ENCODE data around the gene KCTD7. TPM values are rescaled to one million over a fixed set of nuclear protein-coding genes. Genes with fewer than 3 reads are reported as not detected.
"Not testable (repeated sequence)": the region's sequence is repeated elsewhere in the genome, so short reads cannot be mapped to it uniquely, and the experiment has no call there.

Gene KCTD7
- total RNA-seq (2022) (17.0 and 17.3 TPM in 2 replicates), Bru-seq, nascent RNA (percentile 70 among the genes with signal in this experiment), BruChase-seq, experiment 1, labeled RNA remaining after a 2-hour chase (percentile 89 among the genes with signal in this experiment), BruChase-seq, experiment 2, labeled RNA remaining after a 6-hour chase (percentile 93 among the genes with signal in this experiment)
- long read RNA-seq, partial matches to known transcripts, result 3 of 4 reads
- long read RNA-seq, other reads (novel, unspliced or antisense), result 0 of 4 reads

DNA sequence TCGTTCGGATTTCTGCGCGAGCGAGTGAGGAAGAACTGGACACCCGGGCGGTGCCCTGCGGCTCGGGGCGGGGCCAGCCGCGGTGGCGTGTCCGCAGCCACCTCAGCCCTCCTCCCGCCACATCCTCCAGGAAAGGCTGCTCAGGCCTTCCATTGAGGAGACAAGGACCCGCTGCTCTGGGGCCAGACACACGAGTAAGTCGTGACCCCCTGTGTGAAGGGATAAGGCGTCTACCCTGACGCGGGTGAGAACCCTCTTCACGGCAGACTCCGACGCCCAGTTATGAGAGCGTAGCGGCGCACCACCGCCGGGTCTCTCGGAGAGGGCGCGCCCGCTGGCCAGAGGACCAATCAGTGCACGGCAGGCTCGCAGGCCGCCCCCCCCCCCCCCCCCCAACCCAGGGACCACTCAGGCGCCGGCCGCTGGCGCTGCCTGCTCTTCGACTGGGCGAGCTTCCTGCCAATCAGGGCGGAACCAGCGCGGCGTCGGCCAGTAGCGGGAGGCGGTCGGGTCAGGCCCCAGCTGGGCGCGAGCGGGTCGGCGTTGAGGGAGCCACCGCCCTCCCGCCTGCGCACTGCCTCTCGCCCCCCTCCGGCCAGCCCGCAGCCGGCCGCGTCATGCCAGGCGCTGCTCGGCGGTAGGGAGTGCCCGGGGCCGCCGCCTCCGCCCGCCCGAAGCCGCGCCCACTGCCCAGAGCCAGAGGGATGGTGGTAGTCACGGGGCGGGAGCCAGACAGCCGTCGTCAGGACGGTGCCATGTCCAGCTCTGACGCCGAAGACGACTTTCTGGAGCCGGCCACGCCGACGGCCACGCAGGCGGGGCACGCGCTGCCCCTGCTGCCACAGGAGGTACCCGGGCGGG lies at the start of gene KCTD7:
TSS of gene KCTD7 (plus strand) at position 521 of the 861 bp plus-strand sequence. CDS start at position 705, 184 bp downstream.
- Histone ChIP-seq H3K4me1 (peaks cover 6% of the 10 kb centered on the region; the same call in 1 of the 2 replicates), H3K9me3 (no peaks in the 10 kb centered on the region), H3K4me3 (ENCODE audit: low read depth, low read length) (peak within 1 kb of the TSS; percentile 99), H3K36me3 (ENCODE audit: control insufficient read depth, insufficient read depth, low read length) (no peaks in the 10 kb centered on the region), H3K27me3 (replicated peaks; ENCODE audit: control insufficient read depth, insufficient read depth, low read length) (no peaks in the 10 kb centered on the region)
- TF ChIP-seq, protein P1, sequence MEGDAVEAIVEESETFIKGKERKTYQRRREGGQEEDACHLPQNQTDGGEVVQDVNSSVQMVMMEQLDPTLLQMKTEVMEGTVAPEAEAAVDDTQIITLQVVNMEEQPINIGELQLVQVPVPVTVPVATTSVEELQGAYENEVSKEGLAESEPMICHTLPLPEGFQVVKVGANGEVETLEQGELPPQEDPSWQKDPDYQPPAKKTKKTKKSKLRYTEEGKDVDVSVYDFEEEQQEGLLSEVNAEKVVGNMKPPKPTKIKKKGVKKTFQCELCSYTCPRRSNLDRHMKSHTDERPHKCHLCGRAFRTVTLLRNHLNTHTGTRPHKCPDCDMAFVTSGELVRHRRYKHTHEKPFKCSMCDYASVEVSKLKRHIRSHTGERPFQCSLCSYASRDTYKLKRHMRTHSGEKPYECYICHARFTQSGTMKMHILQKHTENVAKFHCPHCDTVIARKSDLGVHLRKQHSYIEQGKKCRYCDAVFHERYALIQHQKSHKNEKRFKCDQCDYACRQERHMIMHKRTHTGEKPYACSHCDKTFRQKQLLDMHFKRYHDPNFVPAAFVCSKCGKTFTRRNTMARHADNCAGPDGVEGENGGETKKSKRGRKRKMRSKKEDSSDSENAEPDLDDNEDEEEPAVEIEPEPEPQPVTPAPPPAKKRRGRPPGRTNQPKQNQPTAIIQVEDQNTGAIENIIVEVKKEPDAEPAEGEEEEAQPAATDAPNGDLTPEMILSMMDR (IDR thresholded peaks at IDR 0.05; ENCODE audit: insufficient read depth in 1 of 2, low read depth in 1 of 2, low read length in 1 of 2, severe bottlenecking in 1 of 2, unreplicated experiment in 1 of 2), result no peak
- Mint-ChIP-seq H3K4me1 (ENCODE audit: low read depth, unreplicated experiment) (peaks cover 7% of the 10 kb centered on the region), H3K9me3 (ENCODE audit: unreplicated experiment) (no peaks in the 10 kb centered on the region), H3K27me3 (ENCODE audit: insufficient read depth, unreplicated experiment) (no peaks in the 10 kb centered on the region), H3K4me3 (ENCODE audit: unreplicated experiment) (peak within 1 kb of the TSS; percentile 81), H3K27ac (ENCODE audit: unreplicated experiment) (peak within 1 kb of the TSS; percentile 81), H3K36me3 (ENCODE audit: insufficient read depth, unreplicated experiment) (peaks cover 28% of the 10 kb centered on the region)
- DNase-seq, result peak; percentile 98
- ChIA-PET CTCF (interaction anchor here (0.6 to 0.7 kb wide), 4 partner anchors 46 to 553 kb away, joined by 3 to 4 read pairs (median 3); no protein-coding TSS in a partner anchor), POLR2A (interaction anchor here (0.5 to 2.8 kb wide), 8 partner anchors 15 to 553 kb away, joined by 3 to 16 read pairs (median 4); no protein-coding TSS in a partner anchor)
- intact Hi-C loops (cut with micrococcal nuclease; ENCODE audit: unreplicated experiment), result loop anchor here (1.0 to 2.0 kb wide), 2 partner anchors 9 to 36 kb away; no protein-coding TSS in a partner anchor
- no TSS peak for BruUV-seq (replicated peaks)

DNA sequence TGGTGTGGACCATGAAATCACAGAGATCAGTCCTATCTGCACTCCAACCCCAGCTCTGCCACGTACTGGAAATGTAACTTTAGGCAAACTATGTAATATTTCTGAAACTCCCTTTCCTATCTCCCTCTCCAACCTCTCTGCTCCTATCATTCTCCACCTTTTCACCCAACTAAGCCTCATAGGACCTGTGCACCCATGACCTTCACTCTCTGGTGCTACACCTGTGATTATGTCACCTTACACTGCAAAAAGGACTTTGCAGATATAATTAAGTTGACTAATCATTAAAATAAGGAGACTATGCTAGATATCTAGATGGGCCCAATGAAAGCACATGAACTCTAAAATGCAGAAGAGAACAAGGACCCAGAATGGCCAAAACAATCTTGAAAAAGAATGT lies 48.3 kb upstream of the KCTD7 start:
- H3K27me3 Mint-ChIP-seq (ENCODE audit: insufficient read depth, unreplicated experiment); H3K27ac Mint-ChIP-seq (ENCODE audit: unreplicated experiment); H3K4me3 ChIP-seq (ENCODE audit: low read depth, low read length); H3K9me3 Mint-ChIP-seq (ENCODE audit: unreplicated experiment); H3K36me3 ChIP-seq (ENCODE audit: control insufficient read depth, insufficient read depth, low read length); H3K4me3 Mint-ChIP-seq (ENCODE audit: unreplicated experiment); H3K27me3 ChIP-seq (replicated peaks; ENCODE audit: control insufficient read depth, insufficient read depth, low read length); H3K4me1 ChIP-seq; POLR2A ChIA-PET; CTCF ChIA-PET; intact Hi-C loops (cut with micrococcal nuclease; ENCODE audit: unreplicated experiment); H3K9me3 ChIP-seq; BruUV-seq (replicated peaks); DNase-seq: not testable (repeated sequence)
- peaks cover 20% of the 10 kb centered on the region for H3K4me1 Mint-ChIP-seq (ENCODE audit: low read depth, unreplicated experiment)
- peaks cover 70% of the 10 kb centered on the region for H3K36me3 Mint-ChIP-seq (ENCODE audit: insufficient read depth, unreplicated experiment)

DNA sequence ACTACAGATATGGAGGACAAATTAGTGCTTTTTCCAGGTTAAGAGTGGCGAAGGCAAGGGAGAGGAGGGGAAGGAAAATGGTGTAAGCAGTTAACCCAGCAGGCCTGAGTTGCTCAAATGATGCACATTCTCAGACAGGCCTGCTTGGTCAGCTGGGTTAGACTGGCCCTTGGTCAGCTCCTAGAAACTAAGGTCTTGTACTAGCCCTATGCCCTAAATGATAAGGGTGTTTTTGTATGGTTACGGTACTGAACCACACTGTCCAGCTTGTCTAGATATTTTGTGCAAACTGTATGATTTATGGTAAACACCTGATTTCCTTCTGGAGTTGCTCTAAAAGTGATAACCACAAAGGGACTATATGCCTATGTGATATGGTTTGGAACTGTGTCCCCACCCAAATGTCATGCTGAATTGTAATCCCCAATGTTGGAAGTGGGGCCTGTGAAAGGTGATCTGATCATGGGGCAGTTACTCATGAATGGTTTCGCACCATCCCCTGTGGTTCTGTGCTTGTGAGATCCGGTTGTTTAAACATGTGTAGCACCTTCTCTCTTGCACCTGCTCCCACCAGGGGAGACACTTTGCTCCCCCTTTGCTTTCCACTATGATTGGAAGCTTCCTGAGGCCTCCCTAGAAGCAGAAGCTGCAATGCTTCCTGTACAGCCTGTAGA lies 45.7 kb upstream of the KCTD7 start:
- H3K27me3 ChIP-seq (replicated peaks; ENCODE audit: control insufficient read depth, insufficient read depth, low read length); H3K4me3 Mint-ChIP-seq (ENCODE audit: unreplicated experiment); H3K36me3 ChIP-seq (ENCODE audit: control insufficient read depth, insufficient read depth, low read length); H3K27me3 Mint-ChIP-seq (ENCODE audit: insufficient read depth, unreplicated experiment); DNase-seq; H3K4me3 ChIP-seq (ENCODE audit: low read depth, low read length); H3K27ac Mint-ChIP-seq (ENCODE audit: unreplicated experiment); H3K9me3 Mint-ChIP-seq (ENCODE audit: unreplicated experiment); intact Hi-C loops (cut with micrococcal nuclease; ENCODE audit: unreplicated experiment); H3K4me1 ChIP-seq; H3K4me1 Mint-ChIP-seq (ENCODE audit: low read depth, unreplicated experiment); H3K9me3 ChIP-seq; POLR2A ChIA-PET; BruUV-seq (replicated peaks): not testable (repeated sequence)
- CTCF ChIA-PET, result interaction anchor here (0.6 kb wide), 1 partner anchor 46 kb away, joined by 3 read pairs; the partner anchor contains the start of gene KCTD7
- H3K36me3 Mint-ChIP-seq (ENCODE audit: insufficient read depth, unreplicated experiment), result peaks cover 57% of the 10 kb centered on the region

Measured in Caco-2 (cell line).